ENCODE results near the gene YARS1. TPM values are rescaled to one million over a fixed set of nuclear protein-coding genes. Genes with fewer than 3 reads are reported as not detected.

YARS1 gene
- total and polyA plus RNA-seq, 2 of the 13 experiments (the other 11 are each of a cell fraction or from before 2014, with no cell fraction given): 50.1 to 113 TPM

DNA sequence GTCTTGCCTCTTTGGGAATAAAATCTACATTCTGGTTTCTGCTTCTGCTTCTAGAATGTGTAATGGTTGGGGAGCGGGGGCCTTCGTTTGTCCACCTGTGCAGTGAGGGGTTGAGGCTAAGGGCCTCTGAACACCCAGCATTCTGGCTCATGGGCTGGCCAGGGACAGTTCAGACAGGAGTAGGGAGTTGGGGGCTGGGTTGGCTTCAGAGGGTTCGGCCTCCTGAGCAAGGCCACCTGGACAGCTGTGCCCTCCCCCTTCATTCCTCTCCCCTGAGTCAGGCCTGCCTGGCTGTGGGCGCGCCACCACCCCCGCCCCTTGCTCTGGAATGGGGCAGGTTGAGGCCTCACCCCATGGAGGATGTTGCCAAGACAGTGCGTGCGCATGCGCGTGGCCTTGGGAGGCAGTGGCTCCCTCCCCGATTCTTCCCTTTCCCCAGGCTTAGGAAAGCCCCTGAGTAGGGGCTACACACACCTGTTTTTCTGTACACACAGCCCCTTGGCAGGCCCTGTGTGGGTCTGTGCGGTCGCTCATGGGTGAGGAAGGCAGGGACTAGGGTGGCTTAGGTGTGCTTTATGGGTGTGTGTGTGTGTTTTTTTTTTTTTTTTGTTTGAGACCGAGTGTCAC, 57.0 kb downstream of the YARS1 start:
- peak overlapping the region; percentile 92 for H3K27ac ChIP-seq (ENCODE audit: extremely low read length, insufficient read depth, low read length)
- POLR2A ChIA-PET: interaction anchor here (1.0 to 2.2 kb wide), 11 partner anchors 9 to 366 kb away, joined by 3 to 13 read pairs (median 6); partner anchors contain the start of gene BSDC1
- ATAC-seq (peak; percentile 95), DNase-seq (ENCODE audit: low spot score) (peak; percentile 96), FAIRE-seq (peak; percentile 94)
- H3K27me3 ChIP-seq (ENCODE audit: control insufficient read depth in 1 of 2, insufficient read depth in 2 of 2, low read length in 2 of 2): no peaks in the 10 kb centered on the region
- intact Hi-C loops (cut with micrococcal nuclease; ENCODE audit: unreplicated experiment): loop anchor here (5.0 kb wide), 1 partner anchor 43 kb away; no protein-coding TSS in a partner anchor
- peaks cover 38% of the 10 kb centered on the region for H3K79me2 ChIP-seq (ENCODE audit: insufficient read depth, low read length)
- in situ Hi-C loops (cut with HindIII; ENCODE audit: extremely low pct_ligation_motif_present, low pct_unique_long_range_greater_than_20kb): no loop called here
- TSS peak; percentile 44 for BruUV-seq (replicated peaks)
- 4% methylated on average over 10 of the region's 14 CpGs for WGBS (ENCODE audit: low lambda C conversion rate)
- peak overlapping the region; percentile 77 for H3K4me2 ChIP-seq (ENCODE audit: low read depth, low read length)
- H3K4me1 ChIP-seq (ENCODE audit: insufficient read depth, low read length): peaks cover 62% of the 10 kb centered on the region
- H3K9ac ChIP-seq (ENCODE audit: insufficient read depth, low read depth, low read length): peak overlapping the region; percentile 74
- CTCF ChIA-PET (ENCODE audit: low intra/inter-chr PET ratio, low total read pairs): interaction anchor here (2.0 kb wide), 1 partner anchor 48 kb away, joined by 5 read pairs; no protein-coding TSS in a partner anchor
- peak overlapping the region; percentile 26 to 57 (median 48); a peak in 5 of 6 replicates for H3K4me3 ChIP-seq (replicated peaks in 1 of 3; ENCODE audit: insufficient read depth in 1 of 3, low read depth in 2 of 3, low read length in 3 of 3)
- no peaks in the 10 kb centered on the region; a peak in 1 of 5 replicates for H3K36me3 ChIP-seq (replicated peaks in 1 of 2; ENCODE audit: control insufficient read depth in 1 of 2, insufficient read depth in 2 of 2, low read length in 2 of 2)
- H4K20me1 ChIP-seq (ENCODE audit: insufficient read depth, low read length): no peaks in the 10 kb centered on the region
- H3K9me3 ChIP-seq (ENCODE audit: low read length): no peaks in the 10 kb centered on the region
- H2AFZ ChIP-seq (ENCODE audit: low read length): no peak overlapping the region
- TF ChIP-seq HDAC6 (IDR thresholded peaks at IDR 0.05; ENCODE audit: low read depth, low read length) (no peak), SAP130 (CRISPR knock-in tag; IDR thresholded peaks at IDR 0.05; ENCODE audit: low read depth) (peak; percentile 81), RFX1 (IDR thresholded peaks at IDR 0.05) (no peak; the same call in 1 of the 2 replicates), TGIF2 (CRISPR knock-in tag; IDR thresholded peaks at IDR 0.05) (peak; percentile 36; the same call in 1 of the 2 replicates), BCLAF1 (IDR thresholded peaks at IDR 0.05) (no peak), TAF1 (CRISPR knock-in tag; IDR thresholded peaks at IDR 0.05) (peak; percentile 53; the same call in 1 of the 2 replicates), ZNF510 (CRISPR knock-in tag; IDR thresholded peaks at IDR 0.05; ENCODE audit: low read depth) (no peak), ZSCAN22 (CRISPR knock-in tag; IDR thresholded peaks at IDR 0.05) (no peak), RFX5 (IDR thresholded peaks at IDR 0.05; ENCODE audit: low read depth, low read length) (no peak), ZSCAN25 (CRISPR knock-in tag; IDR thresholded peaks at IDR 0.05) (peak; percentile 26; the same call in 1 of the 2 replicates), ZNF282 (IDR thresholded peaks at IDR 0.05; ENCODE audit: partially characterized antibody) (no peak), PTBP1 (IDR thresholded peaks at IDR 0.05; ENCODE audit: low read depth, low read length, poor library complexity, severe bottlenecking) (no peak), THAP7 (CRISPR knock-in tag; IDR thresholded peaks at IDR 0.05) (no peak), ZNF816 (CRISPR knock-in tag; IDR thresholded peaks at IDR 0.05; ENCODE audit: borderline replicate concordance) (no peak), PRMT3 (CRISPR knock-in tag; IDR thresholded peaks at IDR 0.05; ENCODE audit: borderline replicate concordance, low read depth) (no peak), ZNF841 (CRISPR knock-in tag; IDR thresholded peaks at IDR 0.05; ENCODE audit: borderline replicate concordance) (no peak)
- TF ChIP-seq, protein P1, sequence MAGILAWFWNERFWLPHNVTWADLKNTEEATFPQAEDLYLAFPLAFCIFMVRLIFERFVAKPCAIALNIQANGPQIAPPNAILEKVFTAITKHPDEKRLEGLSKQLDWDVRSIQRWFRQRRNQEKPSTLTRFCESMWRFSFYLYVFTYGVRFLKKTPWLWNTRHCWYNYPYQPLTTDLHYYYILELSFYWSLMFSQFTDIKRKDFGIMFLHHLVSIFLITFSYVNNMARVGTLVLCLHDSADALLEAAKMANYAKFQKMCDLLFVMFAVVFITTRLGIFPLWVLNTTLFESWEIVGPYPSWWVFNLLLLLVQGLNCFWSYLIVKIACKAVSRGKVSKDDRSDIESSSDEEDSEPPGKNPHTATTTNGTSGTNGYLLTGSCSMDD (CRISPR knock-in tag; IDR thresholded peaks at IDR 0.05): no peak

All from HepG2 (cell line).